Mesendoderm (in vitro differentiated cells): ENCODE measurements around the gene SLC5A10.
A peak's percentile ranks its signal among the peaks of the same experiment; 100 is the strongest.

ENCODE experiments used
- DNase-seq: peaks from one replicate; pipeline ENCODE4 v3.0.0; 2013
- H2AK5ac ChIP-seq: 2 replicates; pipeline ENCODE4 v1.6.1; 2013; ENCODE audit warnings: low read length, inconsistent platforms
- H2BK120ac ChIP-seq: 2 replicates; pipeline ENCODE4 v1.6.1; 2013; ENCODE audit warnings: low read depth, mild to moderate bottlenecking, low read length, moderate library complexity, mixed read lengths
- H2BK15ac ChIP-seq: replicated peaks from 2 replicates; pipeline ENCODE4 v1.6.1; 2013; ENCODE audit warnings: low read depth, mild to moderate bottlenecking, moderate library complexity
- H2BK5ac ChIP-seq: 2 replicates; pipeline ENCODE4 v1.6.1; 2013; ENCODE audit warnings: low read length, inconsistent platforms
- H3K18ac ChIP-seq: 2 replicates; pipeline ENCODE4 v1.6.1; 2013; ENCODE audit warnings: mild to moderate bottlenecking, low read length, mixed read lengths
- H3K23ac ChIP-seq: one replicate; pipeline ENCODE4 v1.6.1; 2013; ENCODE audit warnings: low read length
- H3K27ac ChIP-seq: 2 replicates; pipeline ENCODE4 v1.5.1; 2013; ENCODE audit warnings: low read depth, mild to moderate bottlenecking, inconsistent platforms, low read length, moderate library complexity
- H3K27me3 ChIP-seq: 2 replicates; pipeline ENCODE4 v1.6.1; 2013; ENCODE audit warnings: low read length, control low read depth, mild to moderate bottlenecking, inconsistent platforms; ENCODE audit not compliant: insufficient read depth, poor library complexity
- H3K36me3 ChIP-seq: 2 replicates; pipeline ENCODE4 v1.6.1; 2013; ENCODE audit warnings: low read length, inconsistent platforms; ENCODE audit not compliant: control insufficient read depth, insufficient read depth
- H3K4ac ChIP-seq: one replicate; pipeline ENCODE4 v1.6.1; 2013; ENCODE audit warnings: low read depth, mild to moderate bottlenecking, low read length, moderate library complexity
- H3K4me1 ChIP-seq: 2 replicates; pipeline ENCODE4 v1.6.1; 2013; ENCODE audit warnings: low read depth, low read length, inconsistent platforms; ENCODE audit not compliant: control insufficient read depth
- H3K4me2 ChIP-seq: 2 replicates; pipeline ENCODE4 v1.6.1; 2013; ENCODE audit warnings: low read length
- H3K4me3 ChIP-seq: 2 replicates; pipeline ENCODE4 v1.5.1; 2013; ENCODE audit warnings: mild to moderate bottlenecking, low read length
- H3K56ac ChIP-seq: one replicate; pipeline ENCODE4 v1.6.1; 2013; ENCODE audit warnings: low read length
- H3K79me1 ChIP-seq: 2 replicates; pipeline ENCODE4 v1.6.1; 2013; ENCODE audit warnings: low read length, inconsistent platforms
- H3K79me2 ChIP-seq: 2 replicates; pipeline ENCODE4 v1.6.1; 2013; ENCODE audit warnings: mild to moderate bottlenecking, low read length; ENCODE audit not compliant: control insufficient read depth, insufficient read depth
- H3K9ac ChIP-seq: 2 replicates; pipeline ENCODE4 v1.6.1; 2013; ENCODE audit warnings: low read length, inconsistent platforms
- H4K5ac ChIP-seq: one replicate; pipeline ENCODE4 v1.6.1; 2013; ENCODE audit warnings: low read length
- H4K8ac ChIP-seq: one replicate; pipeline ENCODE4 v1.6.1; 2013; ENCODE audit warnings: low read depth, mild to moderate bottlenecking, control low read depth, low read length, moderate library complexity
- whole genome bisulfite sequencing: extraction: QIAGEN DNeasy Blood & Tissue Kit; methylation state at CpG from one replicate; pipeline ENCODE4 v1.1.7; 2013; ENCODE audit warnings: low lambda C conversion rate, missing lambda C conversion rate; ENCODE audit not compliant: insufficient coverage; ENCODE audit errors: extremely low coverage; 5-methylcytosine and 5-hydroxymethylcytosine counted together

The SLC5A10 gene

DNA sequence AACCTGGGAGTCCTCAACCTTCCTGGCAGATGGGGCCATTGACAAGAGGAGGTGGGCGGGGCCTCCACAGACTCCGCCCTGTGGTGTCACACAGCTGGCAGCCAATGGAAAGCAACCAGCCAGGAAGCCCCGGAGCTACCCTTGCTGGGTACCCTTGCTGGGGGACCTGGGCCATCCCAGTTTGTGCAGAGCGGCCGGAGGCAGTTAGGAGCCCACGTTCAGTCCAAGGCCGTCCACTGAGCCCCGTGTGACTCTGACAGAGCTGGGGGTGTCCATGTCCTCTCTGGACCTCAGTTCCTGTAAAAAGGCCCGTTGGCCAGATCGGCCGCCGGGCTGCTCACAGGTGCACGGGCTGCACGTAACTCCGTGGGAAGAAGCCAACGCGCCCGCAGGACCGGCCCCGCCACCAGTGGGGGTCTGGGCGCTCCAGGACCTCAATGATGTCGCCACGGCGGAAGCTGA lies 69.7 kb downstream of the SLC5A10 start:
- H3K4me3 ChIP-seq = no peak overlapping the region
- H4K8ac ChIP-seq = no peak overlapping the region
- no peak overlapping the region for H3K4me2 ChIP-seq
- no peaks in the 10 kb centered on the region for H3K27me3 ChIP-seq
- H2AK5ac ChIP-seq = no peak overlapping the region
- H2BK120ac ChIP-seq = no peak overlapping the region
- no peak overlapping the region for H3K23ac ChIP-seq
- no peak overlapping the region for H2BK5ac ChIP-seq
- no peaks in the 10 kb centered on the region for H3K4me1 ChIP-seq
- no peaks in the 10 kb centered on the region for H3K79me2 ChIP-seq
- H3K79me1 ChIP-seq = no peaks in the 10 kb centered on the region
- no CpG with 5 or more reads among the region's 24 CpGs for WGBS
- no peak for DNase-seq
- no peak overlapping the region for H3K56ac ChIP-seq
- no peaks in the 10 kb centered on the region for H3K36me3 ChIP-seq
- H3K9ac ChIP-seq = no peak overlapping the region
- no peak overlapping the region for H3K18ac ChIP-seq
- no peak overlapping the region for H3K4ac ChIP-seq
- H3K27ac ChIP-seq = no peak overlapping the region
- no peak overlapping the region for H4K5ac ChIP-seq
- H2BK15ac ChIP-seq = no peak overlapping the region

DNA sequence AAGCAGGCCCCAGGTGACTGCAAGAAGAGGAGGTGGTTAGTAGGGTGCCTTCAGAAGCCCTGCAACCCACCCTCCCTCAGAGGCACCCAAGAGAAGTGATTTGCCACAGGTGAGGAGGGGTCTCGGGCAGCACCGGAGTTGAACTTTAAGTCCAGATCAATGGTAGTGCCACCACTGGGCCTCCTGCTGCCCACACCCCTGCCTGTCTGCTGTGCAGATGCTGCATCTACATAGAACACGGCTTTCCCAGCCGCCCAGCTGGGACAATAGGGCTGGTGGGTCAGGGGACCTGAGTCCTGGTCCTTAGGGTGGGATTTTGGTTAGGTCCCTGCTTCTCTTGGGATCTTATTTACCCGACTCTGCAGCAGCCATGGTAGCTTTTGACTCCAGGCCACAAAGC lies 70.2 kb downstream of the SLC5A10 start:
- Histone ChIP-seq H3K36me3 (no peaks in the 10 kb centered on the region), H3K79me1 (no peaks in the 10 kb centered on the region), H2BK120ac (no peak overlapping the region), H3K56ac (no peak overlapping the region), H2BK15ac (no peak overlapping the region), H3K18ac (no peak overlapping the region), H2BK5ac (no peak overlapping the region), H3K23ac (no peak overlapping the region), H2AK5ac (no peak overlapping the region), H4K8ac (no peak overlapping the region), H3K4me1 (no peaks in the 10 kb centered on the region), H3K27ac (no peak overlapping the region), H3K4me3 (no peak overlapping the region), H3K27me3 (no peaks in the 10 kb centered on the region), H3K9ac (no peak overlapping the region), H3K4me2 (no peak overlapping the region), H3K79me2 (no peaks in the 10 kb centered on the region), H4K5ac (no peak overlapping the region), H3K4ac (no peak overlapping the region)
- DNase-seq = no peak
- WGBS = no CpG with 5 or more reads among the region's 5 CpGs

DNA sequence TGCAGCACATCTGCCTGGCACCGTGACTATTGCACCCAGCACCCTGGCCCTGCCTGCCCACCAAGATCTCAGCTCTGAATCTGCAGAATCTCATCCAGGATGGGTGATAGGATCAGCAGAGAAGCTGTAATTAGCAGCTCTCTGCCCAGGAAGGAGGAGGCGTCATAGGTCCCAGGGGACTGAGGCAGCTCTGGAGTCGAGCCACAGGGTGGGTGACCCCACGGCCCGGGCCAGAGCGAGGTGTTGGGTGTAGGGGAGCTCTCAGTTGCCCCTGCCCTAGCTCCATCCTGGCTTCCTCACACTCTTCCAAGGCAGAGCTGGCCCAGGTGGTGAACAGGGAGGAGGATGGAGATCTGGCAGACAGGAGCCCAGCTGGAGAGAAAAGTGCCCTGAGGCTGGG lies 70.8 kb downstream of the SLC5A10 start:
- no peak overlapping the region for H2AK5ac ChIP-seq
- H3K4me2 ChIP-seq = no peak overlapping the region
- H3K36me3 ChIP-seq = no peaks in the 10 kb centered on the region
- DNase-seq = no peak
- no peak overlapping the region for H4K5ac ChIP-seq
- H3K18ac ChIP-seq = no peak overlapping the region
- H3K9ac ChIP-seq = no peak overlapping the region
- H3K4me3 ChIP-seq = no peak overlapping the region
- H3K23ac ChIP-seq = no peak overlapping the region
- no peak overlapping the region for H3K27ac ChIP-seq
- H2BK120ac ChIP-seq = no peak overlapping the region
- H3K56ac ChIP-seq = no peak overlapping the region
- WGBS = no CpG with 5 or more reads among the region's 6 CpGs
- H2BK5ac ChIP-seq = no peak overlapping the region
- H3K79me1 ChIP-seq = no peaks in the 10 kb centered on the region
- no peak overlapping the region for H2BK15ac ChIP-seq
- no peaks in the 10 kb centered on the region for H3K4me1 ChIP-seq
- H3K4ac ChIP-seq = no peak overlapping the region
- H4K8ac ChIP-seq = no peak overlapping the region
- no peaks in the 10 kb centered on the region for H3K27me3 ChIP-seq
- no peaks in the 10 kb centered on the region for H3K79me2 ChIP-seq

DNA sequence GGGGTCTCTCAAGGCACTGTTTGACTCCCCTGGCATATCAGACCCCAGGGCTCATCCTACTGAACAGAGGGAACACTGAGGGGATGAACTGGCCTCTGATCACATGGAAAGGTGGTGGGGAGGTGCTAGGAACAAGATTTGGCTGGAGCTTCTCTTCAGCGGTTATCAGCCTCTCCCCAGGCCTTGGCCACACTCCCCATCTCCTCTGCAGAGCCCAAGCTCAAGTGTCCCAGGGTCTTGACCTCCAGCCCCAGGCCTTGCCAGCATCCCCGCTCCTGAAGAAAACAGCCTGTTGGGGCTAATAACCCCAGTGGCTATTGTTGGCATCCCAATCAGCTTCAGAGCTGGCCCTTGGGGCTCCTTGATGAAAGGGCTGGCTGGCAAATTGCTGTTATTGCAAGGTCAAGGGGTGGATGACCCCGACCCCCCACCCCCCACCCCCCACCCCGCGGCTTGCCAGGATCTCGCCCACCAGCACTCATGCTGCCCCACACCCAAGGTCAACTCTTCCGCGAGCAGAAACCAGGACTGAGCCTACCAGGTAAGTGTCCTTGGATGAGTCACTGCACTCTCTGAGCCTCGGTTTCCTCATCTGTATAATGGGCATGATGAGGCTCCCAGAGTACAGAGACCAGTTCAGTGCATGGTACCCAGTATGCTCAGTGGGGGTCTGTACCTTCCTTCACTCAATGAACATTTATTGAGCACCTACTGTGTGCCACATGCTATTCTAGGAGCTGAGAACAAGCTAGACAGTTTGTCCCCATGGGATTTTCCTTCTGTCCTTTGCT lies 71.4 kb downstream of the SLC5A10 start:
- Histone ChIP-seq H2AK5ac (no peak overlapping the region), H3K4me2 (no peak overlapping the region), H3K56ac (no peak overlapping the region), H3K36me3 (no peaks in the 10 kb centered on the region), H3K18ac (no peak overlapping the region), H3K4ac (no peak overlapping the region), H2BK120ac (no peak overlapping the region), H2BK5ac (no peak overlapping the region), H3K27me3 (no peaks in the 10 kb centered on the region), H4K5ac (no peak overlapping the region), H3K79me2 (no peaks in the 10 kb centered on the region), H4K8ac (no peak overlapping the region), H3K23ac (no peak overlapping the region), H3K4me3 (no peak overlapping the region), H2BK15ac (no peak overlapping the region), H3K9ac (no peak overlapping the region), H3K79me1 (no peaks in the 10 kb centered on the region), H3K4me1 (no peaks in the 10 kb centered on the region), H3K27ac (no peak overlapping the region)
- no peak for DNase-seq
- WGBS = no CpG with 5 or more reads among the region's 9 CpGs

DNA sequence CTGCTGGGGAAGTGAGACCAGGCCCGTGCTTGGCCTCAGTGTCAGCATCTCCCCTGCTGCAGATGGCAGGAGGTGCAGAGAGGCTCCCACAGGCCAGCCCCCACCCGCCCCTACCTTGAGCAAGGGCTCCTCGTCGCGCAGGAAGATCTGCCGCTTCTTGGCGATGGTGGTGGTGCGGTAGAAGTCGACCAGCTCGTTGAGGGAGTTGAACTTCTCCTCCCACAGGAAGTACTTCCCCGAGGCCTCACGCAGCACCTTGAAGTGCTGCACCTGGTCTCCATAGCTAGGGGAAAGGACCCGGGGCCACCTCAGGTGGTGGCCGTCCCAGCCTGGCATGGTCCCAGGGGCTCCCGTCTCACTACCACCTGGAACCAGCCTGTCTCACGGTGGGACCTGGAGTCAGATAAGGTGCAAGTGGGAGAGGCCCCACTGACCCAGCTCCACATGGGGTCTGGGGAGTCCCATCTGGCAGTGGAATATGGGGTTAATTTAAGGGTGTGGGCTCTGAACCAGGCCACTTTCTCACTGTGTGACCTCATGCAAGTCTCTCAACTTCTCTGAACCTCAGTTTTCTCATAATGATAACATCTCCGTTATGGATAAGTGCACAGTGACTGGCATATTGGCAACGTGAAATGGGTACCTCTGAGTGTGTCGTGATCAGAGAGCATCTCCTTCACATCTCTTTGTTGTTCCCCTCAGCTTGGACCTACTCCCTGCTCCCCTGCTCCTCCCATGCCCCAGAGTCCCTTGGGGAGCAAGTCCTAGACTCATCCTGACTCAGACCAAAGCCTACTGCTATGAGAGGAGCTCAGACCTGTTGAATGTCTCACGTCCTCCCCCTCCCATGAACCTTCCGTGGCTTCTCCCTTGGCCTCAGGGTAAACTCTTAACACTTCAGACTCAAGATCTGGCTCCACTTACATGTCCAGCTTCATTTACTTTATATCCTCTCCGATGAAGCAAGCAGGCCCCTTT lies 72.4 kb downstream of the SLC5A10 start:
- no peak overlapping the region for H3K9ac ChIP-seq
- WGBS = no CpG with 5 or more reads among the region's 22 CpGs
- no peak overlapping the region for H3K56ac ChIP-seq
- H3K27ac ChIP-seq = no peak overlapping the region
- no peaks in the 10 kb centered on the region for H3K4me1 ChIP-seq
- no peak overlapping the region for H2BK120ac ChIP-seq
- no peak overlapping the region for H3K4me2 ChIP-seq
- H3K4me3 ChIP-seq = no peak overlapping the region
- H3K27me3 ChIP-seq = no peaks in the 10 kb centered on the region
- H3K79me1 ChIP-seq = no peaks in the 10 kb centered on the region
- H3K79me2 ChIP-seq = no peaks in the 10 kb centered on the region
- H3K23ac ChIP-seq = no peak overlapping the region
- H4K8ac ChIP-seq = no peak overlapping the region
- peak; percentile 44 for DNase-seq
- H2BK5ac ChIP-seq = no peak overlapping the region
- H2BK15ac ChIP-seq = no peak overlapping the region
- no peaks in the 10 kb centered on the region for H3K36me3 ChIP-seq
- no peak overlapping the region for H3K18ac ChIP-seq
- no peak overlapping the region for H2AK5ac ChIP-seq
- H4K5ac ChIP-seq = no peak overlapping the region
- H3K4ac ChIP-seq = no peak overlapping the region
